ENCODE measurements around the gene ZBTB4.
A peak's percentile ranks its signal among the peaks of the same experiment; 100 is the strongest.
"Not testable (repeated sequence)": the region's sequence is repeated elsewhere in the genome, so short reads cannot be mapped to it uniquely, and the experiment has no call there.

Gene ZBTB4

GRCh38 chr17:7493941-7494340 lies 14.5 kb upstream of the ZBTB4 start:
- DNase-seq = no peak

GRCh38 chr17:7491583-7491982 lies 12.2 kb upstream of the ZBTB4 start:
- DNase-seq = no peak

- DNase-seq = no peak
These were observed 10.7 kb upstream of the ZBTB4 start for GRCh38 chr17:7490144-7490543.

- DNase-seq = no peak
These were observed 6.8 kb upstream of the ZBTB4 start for GRCh38 chr17:7486181-7486580.

GRCh38 chr17:7484919-7485377 lies 5.5 kb upstream of the ZBTB4 start:
- DNase-seq = no peak

- DNase-seq = peak; percentile 98
These were observed 4.9 kb upstream of the ZBTB4 start, which contains the start of gene POLR2A for GRCh38 chr17:7484067-7484918. Gene POLR2A, plus strand, starts transcription at chr17:7484366.

GRCh38 chr17:7483255-7484066 lies 4.0 kb upstream of the ZBTB4 start:
- peak; percentile 92 to 94 for DNase-seq

GRCh38 chr17:7482742-7483088 lies 3.3 kb upstream of the ZBTB4 start:
- not testable (repeated sequence) for DNase-seq

- not testable (repeated sequence) for DNase-seq
These were observed 2.7 kb upstream of the ZBTB4 start for GRCh38 chr17:7481842-7482741.

- DNase-seq = not testable (repeated sequence)
These were observed 1.8 kb upstream of the ZBTB4 start, which contains the start of gene SLC35G6 for GRCh38 chr17:7481275-7481674. Gene SLC35G6, plus strand, starts transcription at chr17:7481446. Its CDS starts 71 bp downstream, at chr17:7481517.

GRCh38 chr17:7480089-7480384 lies 606 bp upstream of the ZBTB4 start:
- no peak for DNase-seq

- DNase-seq = no peak
These were observed 887 bp downstream of the ZBTB4 start for GRCh38 chr17:7478276-7479212.

GRCh38 chr17:7477392-7478275 lies 1.8 kb downstream of the ZBTB4 start:
- no peak for DNase-seq

GRCh38 chr17:7476951-7477350 lies 2.5 kb downstream of the ZBTB4 start:
- no peak for DNase-seq

GRCh38 chr17:7476494-7476893 lies 2.9 kb downstream of the ZBTB4 start:
- no peak for DNase-seq

- no peak for DNase-seq
These were observed 3.5 kb downstream of the ZBTB4 start for GRCh38 chr17:7475764-7476422.

- not testable (repeated sequence) for DNase-seq
These were observed 4.7 kb downstream of the ZBTB4 start for GRCh38 chr17:7474767-7475166.

GRCh38 chr17:7471729-7472128 lies 7.7 kb downstream of the ZBTB4 start:
- no peak for DNase-seq

- not testable (repeated sequence) for DNase-seq
These were observed 8.9 kb downstream of the ZBTB4 start for GRCh38 chr17:7470457-7470973.

- not testable (repeated sequence) for DNase-seq
These were observed 9.6 kb downstream of the ZBTB4 start for GRCh38 chr17:7469843-7470242.

All from NCI-H446 (cell line).